Adrenal gland (tissue), 12 donors: ENCODE measurements around the gene NUFIP1. TPM values are rescaled to one million over a fixed set of nuclear protein-coding genes. Genes with fewer than 3 reads are reported as not detected.
"Not testable (repeated sequence)": the region's sequence is repeated elsewhere in the genome, so short reads cannot be mapped to it uniquely, and the experiment has no call there.

Source experiments
- DNase-seq, 7 donors: peaks; one replicate each; pipeline ENCODE4 v3.0.0-alpha.2; 2019 to 2020
- H3K27ac ChIP-seq, 5 donors: fragments of 200-600 bp; sonication (generic) in 4 of 5; 1 replicate in 3 of 5; 2 replicates in 2 of 5; pipeline versions ENCODE4 v1.5.1 to v1.8.0; 2016 to 2020; ENCODE audit warnings: mild to moderate bottlenecking in 1 of 5
- H3K27me3 ChIP-seq: fragments of 200-600 bp; 2 replicates; pipeline ENCODE4 v1.8.0; 2021
- H3K36me3 ChIP-seq, 2 donors: fragments of 200-600 bp; replicated peaks in 1 of 2; 1 replicate in 1 of 2; 2 replicates in 1 of 2; pipeline versions ENCODE4 v1.5.1 to v1.8.0; 2018 to 2022
- H3K4me1 ChIP-seq, 2 donors: fragments of 200-600 bp; replicated peaks in 1 of 2; 1 replicate in 1 of 2; 2 replicates in 1 of 2; pipeline versions ENCODE4 v1.5.1 to v1.8.0; 2018 to 2021
- H3K4me3 ChIP-seq, 4 donors: fragments of 200-600 bp; sonication (generic) in 3 of 4; one replicate each; pipeline ENCODE4 v1.5.1; 2016 to 2018
- H3K9me3 ChIP-seq, 3 donors: fragments of 200-600 bp; sonication (generic) in 1 of 3; replicated peaks in 1 of 3; 1 replicate in 2 of 3; 2 replicates in 1 of 3; pipeline versions ENCODE4 v1.5.1 to v1.8.0; 2016 to 2021
- CTCF ChIP-seq, 6 experiments: fragments of 450-650 bp in 4 of 6; fragments of 200-600 bp in 2 of 6; sonication (generic) in 1 of 6; IDR thresholded peaks; 1 replicate in 5 of 6; 2 replicates in 1 of 6; pipeline versions ENCODE4 v1.5.1 to v1.8.0; 2016 to 2021; ENCODE audit warnings: antibody characterized with exemption in 6 of 6, mild to moderate bottlenecking in 2 of 6, moderate library complexity in 1 of 6
- POLR2A ChIP-seq, 2 donors: fragments of 450-650 bp; IDR thresholded peaks; one replicate each; pipeline ENCODE4 v1.6.1; 2017; ENCODE audit warnings: antibody characterized with exemption in 2 of 2, mild to moderate bottlenecking in 2 of 2, moderate library complexity in 1 of 2
- WGBS, 4 donors: extraction: QIAGEN DNeasy Blood & Tissue Kit in 2 of 4; methylation state at CpG; one replicate each; pipeline versions ENCODE4 v1.1.5 to v1.1.7; 2013 to 2017; 5-methylcytosine and 5-hydroxymethylcytosine counted together
- intact Hi-C, 2 donors: fragments of 100-400 bp; cut with DNase I; formaldehyde crosslinking; loops; one replicate each; pipeline versions ENCODE4 v1.14.1 to v1.15.0; 2022 to 2023
- polyA plus RNA-seq, 3 donors: library from polyadenylated mRNA; stranded (reverse); fragments of 200-250 nt in 2 of 3; fragments of 350-450 nt in 1 of 3; fragmentation: Illumina TruSeq in 1 of 3; extraction: RNeasy Lipid Tissue Mini Kit (QIAGEN cat#74804) in 1 of 3; gene quantifications; one replicate each; pipeline ENCODE4 v1.2.3, GENCODE V29; 2013 to 2014
- total RNA-seq, 9 donors: library from RNA; depleted of rRNA in 4 of 9; stranded (reverse); fragments of >200 nt in 4 of 9; fragments of 120-200 nt in 1 of 9; fragmentation: NEBNext Ultra II Directional in 1 of 9; extraction: Animal tissue kit (Norgen Biotek cat#: 25700) in 1 of 9; gene quantifications; one replicate each; pipeline versions ENCODE4 v1.1.0 to v1.2.4, GENCODE V29; 2013 to 2023
- donor health status: healthy with polysubstance abuse.
- donor health status: Bipolar disorder and iron deficiency.
- donor health status: DM: yes; HTN: yes; CAD: no.
- donor health status: DM: no; HTN: no; CAD: no.
- donor health status: DM: no; HTN: no; CAD: no.
- donor health status: DM: yes; HTN: yes; CAD: no.

Gene NUFIP1
- total and polyA plus RNA-seq, 12 donors, result 0.79 to 9.3 (median 4.1) TPM

DNA sequence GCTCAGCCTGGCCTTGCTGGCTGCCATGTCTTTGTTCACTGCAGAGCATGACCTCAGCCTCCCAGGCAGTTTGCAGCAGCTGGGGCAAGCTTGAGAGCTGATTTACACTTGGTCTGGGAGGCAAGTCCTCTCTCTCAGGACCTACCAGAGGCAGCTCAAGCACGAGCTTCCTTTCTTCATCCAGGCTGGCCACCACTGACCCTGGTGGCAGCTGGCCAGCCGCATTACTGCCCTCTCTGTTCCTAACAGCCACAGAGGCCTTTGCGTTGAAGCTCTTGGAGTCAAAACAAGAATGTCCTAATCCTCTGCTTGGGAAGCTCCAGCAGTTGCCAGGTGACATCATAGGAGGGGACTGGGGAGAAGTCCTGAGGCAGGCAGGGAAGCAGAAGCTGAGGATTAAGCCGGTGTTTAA, 85.7 kb downstream of the NUFIP1 start:
- Histone ChIP-seq H3K27me3 (no peaks in the 10 kb centered on the region), H3K4me1 (peaks cover 17 to 41% of the 10 kb centered on the region in 2 donors), H3K36me3 (no peaks in the 10 kb centered on the region), H3K27ac (peak overlapping the region in 3 of 5 donors; percentile 8 to 84 (median 72)), H3K9me3 (no peaks in the 10 kb centered on the region), H3K4me3 (no peak overlapping the region)
- WGBS, 4 donors, result 54 to 75% (median 61%) methylated on average over 1 to 4 of the region's 4 CpGs
- TF ChIP-seq POLR2A (IDR thresholded peaks at IDR 0.05) (no peak), CTCF (IDR thresholded peaks at IDR 0.05) (no peak)
- peak in 6 of 7 donors; percentile 48 to 82 (median 63) for DNase-seq
- intact Hi-C loops, result no loop called here

DNA sequence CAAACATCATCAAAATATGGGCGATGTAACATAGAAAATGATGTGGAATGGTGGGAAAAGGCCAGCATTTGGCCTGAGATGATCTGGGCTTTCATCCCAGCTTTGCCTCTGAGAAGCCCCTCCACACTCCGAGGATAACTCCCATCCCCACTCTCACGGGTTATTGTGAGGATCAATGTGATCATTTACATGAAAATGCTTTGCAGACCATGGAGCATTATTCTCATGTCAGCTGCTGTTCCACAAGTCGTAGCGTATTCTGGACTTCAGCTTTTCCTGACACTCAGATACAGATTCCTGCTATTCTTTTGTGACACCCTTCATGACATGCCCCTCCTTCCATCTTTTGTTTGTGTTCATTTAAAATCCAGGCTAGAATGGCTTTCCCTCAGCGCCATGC, 86.5 kb downstream of the NUFIP1 start:
- H3K36me3 ChIP-seq, result no peaks in the 10 kb centered on the region
- 91 to 94% (median 93%) methylated on average over 6 of the region's 6 CpGs for WGBS, 4 donors
- peaks cover 17 to 32% of the 10 kb centered on the region in 2 donors for H3K4me1 ChIP-seq
- no peak overlapping the region for H3K4me3 ChIP-seq
- DNase-seq, result no peak
- no peaks in the 10 kb centered on the region for H3K27me3 ChIP-seq
- no peaks in the 10 kb centered on the region for H3K9me3 ChIP-seq
- no peak for TF ChIP-seq CTCF (IDR thresholded peaks at IDR 0.05)
- no peak for TF ChIP-seq POLR2A (IDR thresholded peaks at IDR 0.05)
- H3K27ac ChIP-seq, result peak overlapping the region in 2 of 5 donors; percentile 46 to 72
- intact Hi-C loops, result no loop called here

GRCh38 chr13:44899967-44900366, 89.3 kb downstream of the NUFIP1 start:
- Histone ChIP-seq H3K9me3 (no peaks in the 10 kb centered on the region), H3K4me3 (no peak overlapping the region), H3K27ac (no peak overlapping the region), H3K27me3 (no peaks in the 10 kb centered on the region), H3K36me3 (no peaks in the 10 kb centered on the region), H3K4me1 (peaks cover 0 to 5% of the 10 kb centered on the region in 2 donors)
- no peak for DNase-seq
- intact Hi-C loops, result no loop called here
- TF ChIP-seq CTCF (IDR thresholded peaks at IDR 0.05) (no peak), POLR2A (IDR thresholded peaks at IDR 0.05) (no peak)
- WGBS, 4 donors, result 50 to 67% (median 58%) methylated on average over 2 of the region's 2 CpGs

- 93 to 97% (median 95%) methylated on average over 2 of the region's 2 CpGs for WGBS, 4 donors
- intact Hi-C loops, H3K9me3 ChIP-seq, H3K27ac ChIP-seq, H3K27me3 ChIP-seq, H3K4me3 ChIP-seq, H3K4me1 ChIP-seq, H3K36me3 ChIP-seq, DNase-seq: not testable (repeated sequence)
Observed at GRCh38 chr13:44898308-44898707, 91.0 kb downstream of the NUFIP1 start.

DNA sequence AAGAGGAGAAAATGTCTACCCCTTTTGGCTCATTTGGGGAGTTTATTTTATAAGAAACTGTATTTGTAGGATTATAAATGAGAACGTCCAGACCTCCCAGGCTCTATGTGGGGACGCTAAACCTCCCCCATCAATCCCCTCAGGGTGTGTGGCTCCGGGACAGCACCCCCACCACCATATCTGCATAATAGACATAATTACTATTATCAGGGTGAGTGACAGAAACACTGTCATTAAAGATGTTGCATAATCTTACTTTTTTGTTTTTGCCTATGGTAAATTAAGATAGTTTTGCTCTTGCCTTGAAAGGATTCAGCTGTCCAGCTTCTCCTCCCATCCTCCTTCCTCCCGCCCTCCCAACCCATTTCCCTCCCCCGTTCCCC, 93.3 kb downstream of the NUFIP1 start:
- Histone ChIP-seq H3K4me3 (no peak overlapping the region), H3K27ac (no peak overlapping the region), H3K27me3 (no peaks in the 10 kb centered on the region), H3K9me3 (no peaks in the 10 kb centered on the region), H3K36me3 (no peaks in the 10 kb centered on the region), H3K4me1 (no peaks in the 10 kb centered on the region)
- TF ChIP-seq CTCF (IDR thresholded peaks at IDR 0.05) (no peak), POLR2A (IDR thresholded peaks at IDR 0.05) (no peak)
- DNase-seq, result no peak
- 83 to 90% (median 86%) methylated on average over 5 of the region's 5 CpGs for WGBS, 4 donors
- intact Hi-C loops, result no loop called here
